Kidney epithelial cell (primary cell): ENCODE results near the gene ITGBL1. TPM values are rescaled to one million over a fixed set of nuclear protein-coding genes. Genes with fewer than 3 reads are reported as not detected.

ENCODE experiments used
- DNase-seq: peaks from one replicate; pipeline ENCODE4 v3.0.0-alpha.2; 2010; ENCODE audit warnings: low read depth
- H3K27me3 ChIP-seq: 2 replicates; pipeline ENCODE4 v1.6.0; 2011; ENCODE audit warnings: low read length; ENCODE audit not compliant: control insufficient read depth, insufficient read depth
- H3K36me3 ChIP-seq: 2 replicates; pipeline ENCODE4 v1.5.1; 2011; ENCODE audit warnings: low read length; ENCODE audit not compliant: control insufficient read depth, insufficient read depth
- H3K4me3 ChIP-seq: 2 replicates; pipeline ENCODE4 v1.5.1; 2011; ENCODE audit warnings: low read depth, mild to moderate bottlenecking, control low read depth, low read length
- CTCF ChIP-seq: IDR thresholded peaks from 2 replicates; pipeline ENCODE4 v1.5.1; 2011; ENCODE audit warnings: mild to moderate bottlenecking, moderate library complexity, low read length, control low read depth, inconsistent platforms; ENCODE audit not compliant: insufficient read depth, poor library complexity, severe bottlenecking
- total RNA-seq: library from RNA; depleted of rRNA; stranded (reverse); fragments of >200 nt; gene quantifications from 2 replicates; pipeline ENCODE4 v1.2.3, GENCODE V29; 2015

The ITGBL1 gene
- total RNA-seq, 1 donor from 2014 or later, result 0.21 TPM

DNA sequence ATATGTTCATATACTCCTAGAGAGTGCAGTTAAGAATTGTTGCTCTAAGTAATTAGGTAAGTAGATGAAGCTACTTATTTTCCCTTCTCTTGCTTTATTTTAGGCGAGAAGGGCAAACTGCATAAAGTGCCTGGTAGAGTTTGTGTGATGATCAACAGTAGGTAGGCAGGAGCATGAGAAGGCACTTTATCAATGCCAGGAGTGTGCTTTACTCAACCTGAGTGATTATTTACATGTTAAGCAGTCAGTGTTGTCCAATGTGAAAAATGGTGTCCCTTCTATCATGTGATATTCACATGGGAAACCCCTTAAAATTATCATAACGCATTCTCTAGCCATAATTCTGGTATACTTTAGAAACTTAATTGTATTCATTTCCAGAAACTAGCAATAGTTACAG lies 294.0 kb downstream of the ITGBL1 start:
- no peak for TF ChIP-seq CTCF
- H3K4me3 ChIP-seq, result no peak overlapping the region
- H3K36me3 ChIP-seq, result no peaks in the 10 kb centered on the region
- no peak for DNase-seq
- no peaks in the 10 kb centered on the region for H3K27me3 ChIP-seq

DNA sequence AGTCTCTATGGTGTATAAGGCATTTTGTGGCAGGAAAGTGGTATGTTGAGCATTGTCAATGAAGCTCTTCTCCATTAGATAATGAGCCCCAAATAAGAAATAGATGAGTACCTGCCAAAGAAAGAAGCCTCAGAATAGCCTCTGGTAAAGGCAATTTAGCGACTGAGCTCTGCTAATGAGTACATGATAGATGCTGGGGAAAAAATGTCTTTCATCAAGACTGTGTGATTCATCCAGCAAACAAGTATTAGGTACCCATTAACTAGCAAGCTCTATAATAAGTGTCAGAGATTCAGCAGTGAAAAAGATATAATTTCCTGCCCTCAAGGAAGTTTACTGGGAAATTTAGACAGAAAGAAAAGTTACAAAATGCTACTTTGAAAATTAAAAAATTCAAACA lies 294.6 kb downstream of the ITGBL1 start:
- H3K4me3 ChIP-seq, result no peak overlapping the region
- H3K36me3 ChIP-seq, result no peaks in the 10 kb centered on the region
- no peaks in the 10 kb centered on the region for H3K27me3 ChIP-seq
- no peak for TF ChIP-seq CTCF
- DNase-seq, result peak; percentile 38

GRCh38 chr13:101749584-101749983 lies 297.1 kb downstream of the ITGBL1 start:
- no peaks in the 10 kb centered on the region for H3K27me3 ChIP-seq
- TF ChIP-seq CTCF, result no peak
- no peak for DNase-seq
- H3K36me3 ChIP-seq, result no peaks in the 10 kb centered on the region
- H3K4me3 ChIP-seq, result no peak overlapping the region

- TF ChIP-seq CTCF, result no peak
These were observed 299.0 kb downstream of the ITGBL1 start for GRCh38 chr13:101751488-101751887.

DNA sequence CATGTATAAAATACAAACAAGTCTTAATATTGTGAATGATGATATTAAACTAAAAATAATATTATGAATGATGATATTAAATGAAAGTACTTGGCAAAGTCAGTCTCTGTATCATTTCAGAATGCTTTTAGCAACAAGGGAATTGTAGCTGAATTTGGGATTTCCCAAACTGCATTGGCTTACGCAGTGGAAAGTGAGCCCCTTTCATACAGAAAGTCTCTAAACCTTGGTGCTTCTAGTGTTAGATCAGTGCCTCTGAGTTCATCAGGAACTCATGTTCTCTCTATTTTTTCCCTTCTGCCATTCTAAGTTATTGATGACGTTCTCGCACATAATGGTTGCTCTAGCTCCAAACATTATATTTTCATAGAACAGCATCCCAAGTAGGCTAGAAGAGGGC lies 300.0 kb downstream of the ITGBL1 start:
- no peaks in the 10 kb centered on the region for H3K27me3 ChIP-seq
- DNase-seq, result no peak
- TF ChIP-seq CTCF, result no peak

More at GRCh38 chr13:101751488-101751887, 299.0 kb downstream of the ITGBL1 start:
- no peaks in the 10 kb centered on the region for H3K36me3 ChIP-seq
- H3K27me3 ChIP-seq, result no peaks in the 10 kb centered on the region
- H3K4me3 ChIP-seq, result no peak overlapping the region
- DNase-seq, result no peak

DNA sequence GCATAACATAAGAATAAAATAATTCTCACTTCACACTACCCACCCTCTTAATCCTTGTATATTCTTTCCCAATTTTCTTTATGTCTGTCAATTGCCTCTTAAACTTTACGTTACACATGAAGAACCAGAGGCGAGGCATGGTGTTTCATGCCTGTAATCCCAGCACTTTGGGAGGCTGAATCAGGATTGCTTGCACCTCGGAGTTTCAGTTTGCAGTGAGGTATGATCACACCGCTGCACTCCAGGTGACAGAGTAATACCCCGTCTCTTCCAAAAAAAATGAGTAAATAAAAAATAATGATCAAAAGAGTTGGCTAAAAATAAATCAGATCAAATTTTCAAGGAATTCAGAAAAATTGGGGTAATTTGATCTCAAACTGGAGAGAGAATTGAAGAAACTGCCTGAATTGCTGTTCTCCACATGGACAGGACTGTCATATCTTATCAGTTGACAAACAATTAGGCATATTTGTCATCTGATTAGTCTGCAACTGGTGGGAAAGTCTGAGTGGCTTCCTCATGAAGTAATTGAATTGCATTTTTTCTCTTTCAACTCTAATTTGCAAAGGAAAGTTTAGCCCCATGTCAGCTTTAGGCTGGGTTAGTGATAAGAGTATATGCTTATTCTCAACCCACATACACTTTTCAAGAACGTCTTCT lies 302.9 kb downstream of the ITGBL1 start:
- TF ChIP-seq CTCF, result no peak
- no peak for DNase-seq
- Histone ChIP-seq H3K36me3 (no peaks in the 10 kb centered on the region), H3K4me3 (no peak overlapping the region), H3K27me3 (no peaks in the 10 kb centered on the region)

More for the DNA sequence above, 300.0 kb downstream of the ITGBL1 start:
- no peaks in the 10 kb centered on the region for H3K36me3 ChIP-seq
- no peak overlapping the region for H3K4me3 ChIP-seq
